Tibial artery (tissue), 4 donors: ENCODE results near the gene IL17REL.

Experiments used
- DNase-seq, 2 donors: peaks; one replicate each; pipeline ENCODE4 v3.0.0-alpha.2; 2019
- H3K27ac ChIP-seq, 2 donors: fragments of 200-600 bp; sonication (generic) in 1 of 2; 1 replicate in 1 of 2; 2 replicates in 1 of 2; pipeline ENCODE4 v1.5.1; 2018 to 2019; ENCODE audit warnings: mild to moderate bottlenecking in 1 of 2
- H3K27me3 ChIP-seq, 2 donors: fragments of 200-600 bp; sonication (generic) in 1 of 2; one replicate each; pipeline versions ENCODE4 v1.5.1 to v1.6.0; 2016 to 2019
- H3K36me3 ChIP-seq, 3 donors: fragments of 200-600 bp; sonication (generic) in 2 of 3; one replicate each; pipeline ENCODE4 v1.5.1; 2016 to 2019; ENCODE audit warnings: mild to moderate bottlenecking in 2 of 3
- H3K4me1 ChIP-seq, 4 donors: fragments of 200-600 bp; sonication (generic) in 2 of 4; 1 replicate in 3 of 4; 2 replicates in 1 of 4; pipeline ENCODE4 v1.5.1; 2016 to 2019
- H3K4me3 ChIP-seq, 2 donors: fragments of 200-600 bp; sonication (generic) in 1 of 2; 1 replicate in 1 of 2; 2 replicates in 1 of 2; pipeline ENCODE4 v1.5.1; 2018 to 2019; ENCODE audit warnings: mild to moderate bottlenecking in 2 of 2
- H3K9me3 ChIP-seq, 3 donors: fragments of 200-600 bp; sonication (generic) in 1 of 3; one replicate each; pipeline ENCODE4 v1.5.1; 2016 to 2019
- CTCF ChIP-seq, 2 experiments: fragments of 200-600 bp in 1 of 2; fragments of 450-650 bp in 1 of 2; IDR thresholded peaks; one replicate each; pipeline ENCODE4 v1.5.1; 2017 to 2019; ENCODE audit warnings: antibody characterized with exemption in 2 of 2, mild to moderate bottlenecking in 1 of 2, moderate library complexity in 1 of 2
- intact Hi-C: fragments of 100-400 bp; cut with DNase I; formaldehyde crosslinking; loops from one replicate; pipeline ENCODE4 v1.15.0; 2023; ENCODE audit warnings: low total_unique reads

IL17REL gene

GRCh38 chr22:49999063-49999945, 13.3 kb downstream of the IL17REL start:
- no peak for TF ChIP-seq CTCF (IDR thresholded peaks at IDR 0.05)
- intact Hi-C loops, result no loop called here
- no peaks in the 10 kb centered on the region for H3K9me3 ChIP-seq
- no peaks in the 10 kb centered on the region for H3K36me3 ChIP-seq
- H3K27me3 ChIP-seq, result peaks cover 0 to 75% of the 10 kb centered on the region in 2 donors
- H3K27ac ChIP-seq, result no peak overlapping the region
- peaks cover 0 to 8% (median 0%) of the 10 kb centered on the region in 4 donors for H3K4me1 ChIP-seq
- no peak overlapping the region for H3K4me3 ChIP-seq
- DNase-seq, result peak in 1 of 2 donors; percentile 53

GRCh38 chr22:49998718-49999062, 13.9 kb downstream of the IL17REL start:
- intact Hi-C loops, result no loop called here
- Histone ChIP-seq H3K27ac (no peak overlapping the region), H3K27me3 (peaks cover 0 to 72% of the 10 kb centered on the region in 2 donors), H3K4me3 (no peak overlapping the region), H3K4me1 (peaks cover 0 to 8% (median 0%) of the 10 kb centered on the region in 4 donors), H3K36me3 (no peaks in the 10 kb centered on the region), H3K9me3 (no peaks in the 10 kb centered on the region)
- no peak for TF ChIP-seq CTCF (IDR thresholded peaks at IDR 0.05)
- DNase-seq, result peak in 1 of 2 donors; percentile 44

DNA sequence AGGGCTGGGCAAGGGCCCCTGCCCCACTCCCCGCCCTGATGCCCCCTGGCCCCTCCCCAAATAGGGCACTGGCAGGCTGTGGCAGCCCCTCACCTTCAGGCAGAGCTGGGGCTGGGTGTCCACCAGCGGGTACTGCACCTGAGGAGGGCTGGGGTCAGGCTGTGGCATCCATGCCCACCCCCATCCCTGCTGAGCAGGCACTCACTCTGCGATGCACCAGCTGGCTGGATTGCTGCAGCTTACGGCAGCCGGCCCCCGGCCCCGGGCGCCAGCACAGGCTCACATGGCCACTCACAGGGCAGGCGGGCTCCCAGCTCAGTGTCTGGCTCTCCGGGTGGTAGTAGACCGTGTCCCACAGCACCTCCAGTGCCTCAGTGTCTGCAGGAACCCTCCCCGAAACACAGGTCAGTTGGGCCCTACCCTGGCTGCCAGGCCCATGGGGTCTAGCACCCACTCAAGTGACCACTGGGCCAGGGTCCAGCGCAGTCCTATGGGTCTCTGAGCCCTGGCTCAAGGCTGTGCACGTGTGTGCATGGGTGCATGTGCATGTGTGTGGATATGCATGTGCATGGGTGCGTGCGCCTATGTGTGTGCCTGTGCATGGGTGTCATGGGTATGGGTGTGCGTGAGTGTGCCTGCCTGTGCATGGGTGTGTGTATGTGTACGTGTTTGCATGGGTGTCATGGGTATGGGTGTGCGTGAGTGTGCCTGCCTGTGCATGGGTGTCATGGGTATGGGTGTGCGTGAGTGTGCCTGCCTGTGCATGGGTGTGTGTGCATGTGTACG, 14.4 kb downstream of the IL17REL start:
- Histone ChIP-seq H3K4me1 (peaks cover 0 to 11% (median 0%) of the 10 kb centered on the region in 4 donors), H3K36me3 (no peaks in the 10 kb centered on the region), H3K4me3 (no peak overlapping the region), H3K27ac (no peak overlapping the region), H3K27me3 (peaks cover 0 to 71% of the 10 kb centered on the region in 2 donors), H3K9me3 (no peaks in the 10 kb centered on the region)
- peak in 1 of 2 donors; percentile 47 for DNase-seq
- intact Hi-C loops, result no loop called here
- no peak for TF ChIP-seq CTCF (IDR thresholded peaks at IDR 0.05)

- DNase-seq, result peak; percentile 16 to 60
- no peak for TF ChIP-seq CTCF (IDR thresholded peaks at IDR 0.05)
- no peaks in the 10 kb centered on the region for H3K36me3 ChIP-seq
- peaks cover 0 to 12% (median 0%) of the 10 kb centered on the region in 4 donors for H3K4me1 ChIP-seq
- H3K27ac ChIP-seq, result no peak overlapping the region
- H3K27me3 ChIP-seq, result peaks cover 0 to 65% of the 10 kb centered on the region in 2 donors
- H3K9me3 ChIP-seq, result no peaks in the 10 kb centered on the region
- intact Hi-C loops, result no loop called here
- H3K4me3 ChIP-seq, result no peak overlapping the region
Measured at GRCh38 chr22:49997251-49997599, 15.3 kb downstream of the IL17REL start.

DNA sequence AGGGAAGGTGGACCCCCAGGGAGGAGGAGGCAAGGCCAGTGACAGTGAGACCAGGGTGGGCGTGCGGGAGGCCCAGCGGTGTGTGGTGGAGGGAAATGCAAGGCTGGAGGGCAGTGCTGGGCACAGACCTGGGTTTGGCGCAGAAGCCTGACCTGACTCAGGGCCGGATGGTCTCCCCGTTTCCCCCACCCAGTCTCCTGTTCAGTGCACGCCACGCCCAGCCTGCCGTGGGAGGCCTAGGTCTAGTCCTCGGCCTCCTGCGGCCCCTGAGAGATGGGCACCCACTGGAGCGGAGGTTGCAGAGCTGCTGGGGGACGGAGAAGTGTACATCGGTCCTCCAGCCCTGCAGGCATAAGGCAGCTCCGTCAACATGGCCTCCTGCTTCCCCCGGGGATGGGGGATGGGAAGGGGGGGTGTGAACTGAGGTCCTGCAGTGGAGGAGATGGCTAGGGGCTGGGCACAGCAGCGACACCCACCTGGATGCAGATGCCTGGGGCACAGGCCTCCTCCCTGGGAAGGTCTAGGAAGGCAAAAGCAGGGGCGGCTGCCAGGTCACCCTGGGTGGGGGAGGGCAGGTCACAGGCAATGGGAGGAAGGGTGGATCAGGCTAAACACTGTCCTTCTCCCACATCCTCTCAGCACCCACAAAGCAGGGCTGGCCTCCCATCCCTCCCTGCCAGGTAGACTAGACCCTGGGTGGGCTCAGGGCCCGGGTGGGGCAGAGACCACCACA, 15.9 kb downstream of the IL17REL start:
- peaks cover 0 to 2% (median 1%) of the 10 kb centered on the region in 3 donors for H3K9me3 ChIP-seq
- H3K27ac ChIP-seq, result no peak overlapping the region
- H3K27me3 ChIP-seq, result peaks cover 0 to 60% of the 10 kb centered on the region in 2 donors
- TF ChIP-seq CTCF (IDR thresholded peaks at IDR 0.05), result no peak
- DNase-seq, result peak; percentile 11 to 63
- intact Hi-C loops, result no loop called here
- peaks cover 0 to 12% (median 0%) of the 10 kb centered on the region in 4 donors for H3K4me1 ChIP-seq
- no peak overlapping the region for H3K4me3 ChIP-seq
- no peaks in the 10 kb centered on the region for H3K36me3 ChIP-seq
